Mesodermal cell (in vitro differentiated cells): Measurements from ENCODE around the gene ZCCHC14.
"Not testable (repeated sequence)": the region's sequence is repeated elsewhere in the genome, so short reads cannot be mapped to it uniquely, and the experiment has no call there.

Experiments
- H3K27ac ChIP-seq: 2 replicates; pipeline ENCODE4 v1.7.0; 2013; ENCODE audit warnings: mild to moderate bottlenecking, low read depth, low read length, moderate library complexity; ENCODE audit not compliant: severe bottlenecking
- H3K36me3 ChIP-seq: 2 replicates; pipeline ENCODE4 v1.7.1; 2013; ENCODE audit warnings: mild to moderate bottlenecking, low read length, moderate library complexity; ENCODE audit not compliant: control insufficient read depth, insufficient read depth
- H3K4me1 ChIP-seq: one replicate; pipeline ENCODE4 v1.7.1; 2013; ENCODE audit warnings: mild to moderate bottlenecking, low read length; ENCODE audit not compliant: insufficient read depth, control insufficient read depth, poor library complexity, severe bottlenecking
- H3K4me3 ChIP-seq: 2 replicates; pipeline ENCODE4 v1.7.0; 2013; ENCODE audit warnings: low read length, control low read depth, mild to moderate bottlenecking; ENCODE audit not compliant: insufficient read depth, poor library complexity, severe bottlenecking; ENCODE audit errors: extremely low read depth
- H3K9me3 ChIP-seq: 2 replicates; pipeline ENCODE4 v1.7.1; 2013; ENCODE audit warnings: mild to moderate bottlenecking, low read length, moderate library complexity; ENCODE audit not compliant: control insufficient read depth
- WGBS, 2 experiments: methylation state at CpG; one replicate each; pipeline ENCODE4 v1.1.5; 2013; ENCODE audit warnings: missing lambda C conversion rate in 2 of 2; ENCODE audit not compliant: insufficient coverage in 2 of 2; 5-methylcytosine and 5-hydroxymethylcytosine counted together

ZCCHC14 gene

GRCh38 chr16:87507351-87508069 lies 14.7 kb upstream of the ZCCHC14 start:
- WGBS, 2 experiments, result 82 to 83% methylated on average over 22 to 23 of the region's 25 CpGs
- no peaks in the 10 kb centered on the region for H3K4me1 ChIP-seq

DNA sequence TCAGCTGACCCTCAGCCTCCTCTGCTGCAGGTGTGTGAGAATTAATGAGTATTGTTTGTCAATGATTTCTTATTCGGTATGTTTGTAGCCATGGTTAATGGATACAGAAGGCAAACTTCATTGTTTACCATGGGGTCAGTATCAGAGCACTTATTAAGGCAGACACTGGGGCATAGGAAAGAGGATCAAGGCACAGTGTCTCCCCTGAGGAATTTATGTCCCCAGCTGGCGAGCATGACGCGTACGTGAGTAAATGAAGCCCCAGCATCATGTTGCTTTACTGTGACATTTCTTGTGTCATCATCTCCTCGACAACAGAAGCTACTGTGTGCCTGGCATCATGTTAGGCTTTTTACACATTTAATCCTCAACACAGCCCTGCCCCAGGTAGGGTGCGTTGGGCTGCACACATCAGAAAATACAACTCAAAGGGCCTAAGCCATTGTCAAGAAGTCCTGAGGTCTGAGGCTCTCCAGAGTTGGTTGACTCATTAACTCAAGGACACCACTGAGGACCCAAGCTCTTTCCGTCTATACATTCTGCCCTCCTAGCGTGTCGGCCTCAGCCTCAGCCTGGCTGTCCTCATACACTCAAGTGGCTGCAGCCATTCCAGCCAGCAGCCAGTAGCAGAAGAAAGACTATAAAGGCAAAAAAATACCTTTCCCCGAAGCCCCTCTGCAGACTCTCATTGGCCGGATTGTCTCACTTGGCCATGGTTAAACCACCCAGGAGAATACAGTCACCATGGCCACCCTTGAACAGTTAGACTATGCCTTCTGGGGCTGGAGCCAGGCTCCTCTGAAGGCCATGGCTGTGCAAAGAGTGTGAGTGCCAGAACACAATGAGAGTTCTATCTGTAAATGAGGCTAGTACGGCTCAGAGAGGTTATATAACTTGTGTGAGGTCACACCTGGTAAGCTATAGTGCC lies 13.9 kb upstream of the ZCCHC14 start:
- Histone ChIP-seq H3K36me3 (no peaks in the 10 kb centered on the region), H3K4me1 (no peaks in the 10 kb centered on the region), H3K9me3 (no peaks in the 10 kb centered on the region), H3K4me3 (no peak overlapping the region), H3K27ac (no peak overlapping the region)
- WGBS, 2 experiments, result 89 to 96% methylated on average over 13 of the region's 13 CpGs

More at GRCh38 chr16:87507351-87508069, 14.7 kb upstream of the ZCCHC14 start:
- H3K4me3 ChIP-seq, result no peak overlapping the region
- no peaks in the 10 kb centered on the region for H3K9me3 ChIP-seq
- H3K36me3 ChIP-seq, result no peaks in the 10 kb centered on the region
- H3K27ac ChIP-seq, result no peak overlapping the region

DNA sequence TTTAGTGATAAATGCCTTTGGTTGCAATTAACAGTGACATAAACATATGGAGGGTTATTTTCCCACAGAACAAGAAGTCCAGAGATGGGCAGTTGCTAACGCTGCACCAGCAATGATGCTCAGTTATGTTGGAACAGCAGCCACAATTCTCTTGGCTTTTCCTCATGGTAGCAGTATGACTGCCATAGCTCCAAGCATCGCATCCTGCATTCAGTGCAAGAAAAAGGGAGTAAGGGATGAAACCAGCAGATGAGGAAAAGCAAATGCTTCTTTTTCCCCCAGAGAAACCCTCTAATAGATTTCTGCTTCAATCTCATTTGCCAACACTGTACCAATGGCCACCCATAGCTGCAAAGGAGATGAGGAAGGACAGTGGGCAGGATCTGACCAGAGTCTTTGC lies 13.0 kb upstream of the ZCCHC14 start:
- H3K4me3 ChIP-seq, result no peak overlapping the region
- no peaks in the 10 kb centered on the region for H3K36me3 ChIP-seq
- H3K9me3 ChIP-seq, result no peaks in the 10 kb centered on the region
- 93 to 100% methylated on average over 2 of the region's 2 CpGs for WGBS, 2 experiments
- H3K27ac ChIP-seq, result no peak overlapping the region
- H3K4me1 ChIP-seq, result no peaks in the 10 kb centered on the region

- not testable (repeated sequence) for H3K4me1 ChIP-seq, H3K4me3 ChIP-seq, H3K27ac ChIP-seq, H3K9me3 ChIP-seq, H3K36me3 ChIP-seq
- WGBS, 2 experiments, result 92 to 95% methylated on average over 13 to 16 of the region's 18 CpGs
Observed at GRCh38 chr16:87503232-87503937, 10.6 kb upstream of the ZCCHC14 start.

DNA sequence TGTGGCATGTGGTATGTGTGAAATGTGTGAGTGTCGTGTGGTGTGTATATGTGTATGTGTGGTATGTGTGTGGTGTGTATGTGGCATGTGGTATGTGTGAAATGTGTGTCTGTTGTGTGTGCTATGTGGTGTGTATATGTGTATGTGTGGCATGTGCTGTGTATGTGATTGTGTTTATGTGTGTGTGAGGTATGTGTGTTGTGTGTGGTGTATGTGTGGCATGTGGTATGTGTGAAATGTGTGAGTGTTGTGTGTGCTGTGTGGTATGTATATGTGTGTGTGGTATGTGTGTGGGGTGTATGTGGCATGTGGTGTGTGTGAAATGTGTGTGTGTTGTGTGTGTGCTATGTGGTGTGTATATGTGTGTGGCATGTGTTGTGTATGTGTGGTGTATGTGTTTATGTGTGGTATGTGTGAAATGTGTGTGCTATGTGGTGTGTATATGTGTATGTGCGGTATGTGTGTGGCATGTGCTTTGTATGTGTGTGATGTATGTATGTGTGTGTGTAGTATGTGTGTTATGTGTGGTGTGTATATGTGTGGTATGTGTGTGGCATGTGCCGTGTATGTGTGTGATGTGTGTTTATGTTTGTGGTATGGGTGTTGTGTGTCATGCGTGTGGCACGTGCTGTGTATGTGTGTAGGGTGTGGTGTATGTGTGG lies 9.6 kb upstream of the ZCCHC14 start:
- Histone ChIP-seq H3K9me3 (no peaks in the 10 kb centered on the region), H3K27ac (no peak overlapping the region), H3K4me1 (no peaks in the 10 kb centered on the region), H3K36me3 (no peaks in the 10 kb centered on the region), H3K4me3 (no peak overlapping the region)
- WGBS, 2 experiments, result 78 to 97% methylated on average over 4 to 5 of the region's 5 CpGs

GRCh38 chr16:87501117-87501516 lies 8.3 kb upstream of the ZCCHC14 start:
- Histone ChIP-seq H3K9me3 (no peaks in the 10 kb centered on the region), H3K36me3 (no peaks in the 10 kb centered on the region), H3K4me1 (no peaks in the 10 kb centered on the region), H3K4me3 (no peak overlapping the region), H3K27ac (no peak overlapping the region)
- WGBS, 2 experiments, result 81 to 83% methylated on average over 3 of the region's 5 CpGs

GRCh38 chr16:87499189-87499486 lies 6.3 kb upstream of the ZCCHC14 start:
- no peak overlapping the region for H3K27ac ChIP-seq
- no peak overlapping the region for H3K4me3 ChIP-seq
- H3K4me1 ChIP-seq, result no peaks in the 10 kb centered on the region
- 73% methylated on average over 2 of the region's 2 CpGs; no CpG with 5 or more reads in 1 of the 2 experiments for WGBS, 2 experiments
- H3K9me3 ChIP-seq, result no peaks in the 10 kb centered on the region
- no peaks in the 10 kb centered on the region for H3K36me3 ChIP-seq

DNA sequence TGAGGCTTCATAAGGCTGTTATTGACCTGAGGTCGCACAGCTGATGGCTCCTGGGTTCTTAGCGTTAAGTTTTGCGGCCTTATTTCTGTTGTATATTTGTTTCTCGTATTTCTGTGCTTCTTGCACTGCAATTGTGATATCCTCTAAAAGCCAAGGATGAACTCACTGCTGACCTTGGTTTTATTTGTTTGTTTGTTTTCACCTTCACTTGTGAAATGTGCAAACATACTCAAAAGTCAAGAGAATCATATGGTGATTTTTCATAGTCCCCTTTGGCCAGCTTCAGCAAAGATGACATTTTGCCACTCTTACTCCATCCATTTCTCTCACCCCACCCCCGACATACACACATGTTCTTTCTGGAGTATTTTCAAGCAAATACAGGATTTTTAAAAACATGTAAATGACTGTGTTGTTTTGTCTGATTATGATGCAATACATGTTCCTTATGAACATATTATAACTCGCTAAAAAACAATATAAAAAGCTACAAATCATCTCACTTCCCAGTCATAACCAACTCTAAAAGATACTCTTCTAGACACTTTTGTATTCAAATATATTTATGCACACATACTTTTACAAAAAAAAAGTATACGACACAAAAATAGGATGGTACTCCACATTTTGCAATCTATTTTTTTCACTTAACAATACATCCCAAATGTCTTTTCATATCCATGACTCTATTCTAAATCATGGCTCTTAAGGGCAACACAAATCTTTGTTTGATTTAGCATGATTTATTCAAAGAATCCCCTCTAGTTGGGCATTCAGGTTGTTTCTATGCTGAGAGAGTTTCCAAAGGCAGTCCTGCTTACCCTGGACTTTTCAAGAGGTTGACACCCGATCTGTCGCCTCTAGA lies 5.7 kb upstream of the ZCCHC14 start:
- H3K36me3 ChIP-seq, result no peaks in the 10 kb centered on the region
- no peaks in the 10 kb centered on the region for H3K9me3 ChIP-seq
- no peak overlapping the region for H3K27ac ChIP-seq
- 77 to 95% methylated on average over 3 to 7 of the region's 9 CpGs for WGBS, 2 experiments
- H3K4me1 ChIP-seq, result no peaks in the 10 kb centered on the region
- H3K4me3 ChIP-seq, result no peak overlapping the region

- H3K36me3 ChIP-seq, H3K4me3 ChIP-seq, H3K27ac ChIP-seq, H3K4me1 ChIP-seq, H3K9me3 ChIP-seq: not testable (repeated sequence)
- WGBS, 2 experiments, result 91 to 100% methylated on average over 6 to 9 of the region's 12 CpGs
Observed at GRCh38 chr16:87497767-87498290, 5.0 kb upstream of the ZCCHC14 start.
